Keratinocyte (primary cell): ENCODE measurements around the gene CCNG2.

Experiments used
- EZH2 ChIP-seq: IDR thresholded peaks from one replicate; pipeline ENCODE4 v1.6.1; 2012; ENCODE audit warnings: inconsistent platforms, mild to moderate bottlenecking, low read length, moderate library complexity
- TF ChIP-seq, protein P1 (sequence below), 3 experiments: IDR thresholded peaks in 1 of 3; conservative IDR thresholded peaks in 1 of 3; optimal IDR thresholded peaks in 1 of 3; 2 replicates in 2 of 3; 3 replicates in 1 of 3; pipeline versions ENCODE3 to v1.5.1; 2011; ENCODE audit warnings: low read length in 3 of 3, mild to moderate bottlenecking in 3 of 3, moderate library complexity in 2 of 3, control low read depth in 1 of 3, inconsistent platforms in 1 of 3; ENCODE audit not compliant: insufficient read depth in 2 of 3; ENCODE audit errors: extremely low read depth in 1 of 3

DNA sequence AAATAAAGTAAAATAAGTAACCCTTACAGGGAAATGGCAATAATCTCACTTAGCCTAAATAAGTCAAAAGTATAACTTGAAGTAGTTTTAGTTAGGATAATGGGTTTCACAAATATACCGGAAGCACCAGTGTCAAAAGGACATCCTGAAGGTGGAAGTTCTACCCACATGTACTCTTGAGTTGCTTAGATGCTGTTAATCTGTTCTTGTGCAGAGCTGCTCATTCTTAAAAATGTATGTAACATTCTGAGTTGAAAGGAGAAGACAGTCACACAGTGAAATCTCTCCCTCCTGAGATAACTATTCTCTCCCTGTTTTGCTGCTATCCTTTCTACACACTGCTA lies 11.2 kb upstream of the CCNG2 start:
- TF ChIP-seq, protein P1, sequence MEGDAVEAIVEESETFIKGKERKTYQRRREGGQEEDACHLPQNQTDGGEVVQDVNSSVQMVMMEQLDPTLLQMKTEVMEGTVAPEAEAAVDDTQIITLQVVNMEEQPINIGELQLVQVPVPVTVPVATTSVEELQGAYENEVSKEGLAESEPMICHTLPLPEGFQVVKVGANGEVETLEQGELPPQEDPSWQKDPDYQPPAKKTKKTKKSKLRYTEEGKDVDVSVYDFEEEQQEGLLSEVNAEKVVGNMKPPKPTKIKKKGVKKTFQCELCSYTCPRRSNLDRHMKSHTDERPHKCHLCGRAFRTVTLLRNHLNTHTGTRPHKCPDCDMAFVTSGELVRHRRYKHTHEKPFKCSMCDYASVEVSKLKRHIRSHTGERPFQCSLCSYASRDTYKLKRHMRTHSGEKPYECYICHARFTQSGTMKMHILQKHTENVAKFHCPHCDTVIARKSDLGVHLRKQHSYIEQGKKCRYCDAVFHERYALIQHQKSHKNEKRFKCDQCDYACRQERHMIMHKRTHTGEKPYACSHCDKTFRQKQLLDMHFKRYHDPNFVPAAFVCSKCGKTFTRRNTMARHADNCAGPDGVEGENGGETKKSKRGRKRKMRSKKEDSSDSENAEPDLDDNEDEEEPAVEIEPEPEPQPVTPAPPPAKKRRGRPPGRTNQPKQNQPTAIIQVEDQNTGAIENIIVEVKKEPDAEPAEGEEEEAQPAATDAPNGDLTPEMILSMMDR (optimal IDR thresholded peaks at IDR 0.05 in 1 of 3, IDR thresholded peaks at IDR 0.05 in 1 of 3, conservative IDR thresholded peaks at IDR 0.05 in 1 of 3; ENCODE audit: extremely low read depth in 1 of 3, insufficient read depth in 2 of 3, low read length in 3 of 3) = no peak
- no peak for TF ChIP-seq EZH2
